Hepatic stellate cell (primary cell): ENCODE results near the gene MBL2.

Source experiments
- DNase-seq: peaks from one replicate; pipeline ENCODE4 v3.0.0; 2011; ENCODE audit warnings: low spot score

The MBL2 gene

DNA sequence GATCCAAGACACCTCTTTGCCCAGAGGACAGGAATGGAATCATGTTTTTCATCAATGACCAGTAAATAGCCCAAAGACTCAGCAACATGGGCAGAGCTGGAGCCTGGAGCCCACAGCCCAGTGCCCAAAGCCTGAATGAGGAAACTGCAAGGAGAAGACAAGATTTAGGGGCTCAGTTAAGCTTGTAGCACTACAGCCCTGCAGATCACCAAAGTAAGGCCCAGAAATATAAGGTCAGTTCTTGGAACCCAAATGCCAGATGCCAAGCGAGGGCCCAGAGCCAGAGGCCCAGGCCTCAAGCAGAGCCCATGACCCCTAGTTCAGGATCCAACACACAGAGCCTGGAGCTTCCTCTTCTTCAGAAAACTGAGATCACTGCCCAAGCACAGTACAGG lies 32.4 kb downstream of the MBL2 start:
- no peak for DNase-seq

DNA sequence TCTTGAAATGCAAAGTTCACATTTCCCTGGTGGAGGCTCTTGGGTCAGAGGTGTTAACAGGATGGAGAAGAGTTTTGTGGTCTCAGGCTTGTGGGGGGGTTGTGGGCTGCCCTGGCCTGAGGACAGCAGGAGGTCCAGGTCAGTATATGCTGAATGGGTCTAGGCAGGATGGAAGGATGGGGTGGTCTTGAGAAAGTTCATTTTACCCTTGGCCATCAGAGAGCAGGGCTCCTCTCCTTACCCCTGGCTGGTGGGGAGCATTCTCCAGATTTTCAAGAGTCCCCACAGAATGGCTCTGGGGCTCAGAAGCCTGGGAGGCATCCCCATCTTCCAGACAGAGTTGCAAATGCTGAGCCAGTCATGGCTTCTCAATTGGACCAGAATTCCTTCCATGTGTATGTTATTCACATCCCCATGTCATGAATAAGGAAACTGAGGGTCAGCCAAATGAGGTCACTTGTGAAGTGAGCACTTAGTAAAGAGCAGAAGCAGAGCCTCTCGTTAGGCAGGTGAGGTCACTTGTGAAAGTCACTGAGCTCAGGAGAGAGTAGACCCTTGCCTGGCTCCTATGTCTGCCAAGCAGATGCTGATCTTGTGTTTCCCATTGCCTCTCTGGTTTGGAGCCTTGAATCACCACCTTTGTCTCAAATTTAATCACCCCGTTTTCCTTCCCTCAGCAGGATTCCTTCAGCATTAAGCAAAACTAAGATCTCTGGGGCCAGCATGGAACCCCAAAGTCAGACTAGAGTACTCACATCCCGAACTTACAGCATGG lies 33.0 kb downstream of the MBL2 start:
- no peak for DNase-seq

DNA sequence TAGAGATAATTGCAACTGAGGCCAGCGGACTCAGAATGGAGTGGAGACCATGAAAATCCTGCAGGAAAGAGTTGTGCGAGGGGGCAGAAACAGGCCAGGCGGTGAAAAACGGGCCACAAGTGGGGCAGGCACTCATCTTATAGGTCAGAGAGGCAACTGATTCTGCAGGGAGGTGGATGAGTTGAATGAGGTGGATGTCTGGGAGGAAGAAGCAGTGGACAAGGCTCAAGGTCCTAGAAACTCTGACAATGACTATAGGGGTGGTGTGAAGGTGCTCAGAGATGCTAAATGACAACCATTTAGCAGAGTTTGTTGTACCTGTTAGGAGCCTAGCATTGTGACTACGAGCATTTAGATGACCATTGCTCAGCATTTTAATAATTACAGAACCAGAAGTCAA lies 33.6 kb downstream of the MBL2 start:
- no peak for DNase-seq

DNA sequence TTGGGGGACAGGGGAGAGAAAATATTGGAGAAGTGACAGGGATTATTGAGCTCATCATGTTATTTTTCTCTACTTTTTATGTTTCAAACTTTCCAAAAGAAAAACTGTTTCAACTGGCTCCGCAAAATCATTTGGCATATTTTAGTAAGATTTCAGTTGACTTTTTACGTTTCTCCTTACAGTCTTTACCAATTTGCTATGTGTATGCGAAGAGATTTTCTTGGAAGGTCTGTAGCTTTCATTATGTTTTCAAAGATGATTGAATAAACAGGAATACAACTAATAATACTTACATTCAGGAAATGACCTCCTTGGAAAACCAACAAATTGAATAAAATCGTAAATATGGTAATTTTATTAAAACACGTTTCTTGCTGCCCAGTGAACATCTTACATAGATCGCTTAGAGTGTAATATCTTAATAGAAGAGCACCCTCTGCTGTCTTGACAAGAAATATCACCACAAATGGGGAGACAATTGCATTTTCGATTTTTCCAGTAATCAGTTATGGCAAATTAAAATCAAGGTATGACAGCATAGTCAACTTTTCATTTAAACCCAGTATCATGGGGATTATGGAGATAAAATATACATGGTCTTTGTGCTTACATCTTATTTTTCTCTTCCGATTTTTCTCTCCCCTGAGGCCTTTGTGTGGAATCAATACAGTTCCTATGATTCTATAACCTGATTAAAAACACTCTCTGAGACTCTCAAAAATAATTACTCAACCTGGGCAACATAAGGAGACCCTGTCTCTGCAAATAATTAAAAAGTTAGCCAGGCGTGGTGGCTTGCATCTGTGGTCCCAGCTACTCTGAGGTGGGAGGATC lies 43.1 kb downstream of the MBL2 start:
- peak; percentile 36 for DNase-seq

DNA sequence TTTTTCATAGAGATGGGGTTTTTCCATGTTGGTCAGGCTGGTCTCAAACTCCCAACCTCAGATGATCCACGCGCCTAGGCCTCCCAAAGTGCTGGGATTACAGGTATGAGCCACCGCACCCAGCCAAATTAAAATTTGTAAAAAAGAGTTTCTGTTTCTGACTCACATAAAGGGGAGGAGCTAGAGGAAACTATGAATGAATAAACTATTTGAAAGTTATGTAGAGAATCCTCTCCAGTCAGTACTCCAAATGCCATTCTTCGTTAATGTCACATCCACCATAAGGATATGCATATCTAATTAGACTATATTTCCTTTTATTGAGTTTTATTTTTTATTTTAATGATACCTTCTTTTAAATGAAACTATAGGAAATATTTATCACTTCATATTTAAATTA lies 52.6 kb downstream of the MBL2 start:
- DNase-seq = no peak
